ENCODE data around the gene C11orf54. TPM values are rescaled to one million over a fixed set of nuclear protein-coding genes. Genes with fewer than 3 reads are reported as not detected.

The C11orf54 gene
- total RNA-seq, 4 donors from 2014 or later, result 23.4 to 43.1 (median 37.1) TPM

- peaks cover 0 to 97% (median 35%) of the 10 kb centered on the region in 3 donors for H3K36me3 ChIP-seq
- H3K27me3 ChIP-seq, result no peaks in the 10 kb centered on the region
- TF ChIP-seq POLR2A (IDR thresholded peaks at IDR 0.05), result no peak
- TF ChIP-seq CTCF (IDR thresholded peaks at IDR 0.05), result no peak
- no peak for TF ChIP-seq EP300 (IDR thresholded peaks at IDR 0.05)
- peaks cover 0 to 3% (median 0%) of the 10 kb centered on the region in 4 donors for H3K4me1 ChIP-seq
- H3K9me3 ChIP-seq, result no peaks in the 10 kb centered on the region
- H3K27ac ChIP-seq, result no peak overlapping the region
- WGBS, 2 donors, result 83 to 90% methylated on average over 6 of the region's 6 CpGs
- no peak overlapping the region for H3K4me3 ChIP-seq
- no peak for DNase-seq (ENCODE audit: low spot score in 2 of 2)
These were observed 55.2 kb downstream of the C11orf54 start for GRCh38 chr11:93796441-93797231.

GRCh38 chr11:93801366-93801765 lies 59.9 kb downstream of the C11orf54 start:
- H3K9me3 ChIP-seq, result no peaks in the 10 kb centered on the region
- H3K36me3 ChIP-seq, result peaks cover 0 to 94% (median 33%) of the 10 kb centered on the region in 3 donors
- H3K27me3 ChIP-seq, result no peaks in the 10 kb centered on the region
- H3K4me1 ChIP-seq, result no peaks in the 10 kb centered on the region
- 76 to 81% methylated on average over 2 of the region's 2 CpGs for WGBS, 2 donors
- no peak overlapping the region for H3K27ac ChIP-seq
- DNase-seq (ENCODE audit: low spot score in 2 of 2), result no peak
- TF ChIP-seq EP300 (IDR thresholded peaks at IDR 0.05) (no peak), CTCF (IDR thresholded peaks at IDR 0.05) (no peak), POLR2A (IDR thresholded peaks at IDR 0.05) (no peak)
- no peak overlapping the region for H3K4me3 ChIP-seq

- Histone ChIP-seq H3K27me3 (no peaks in the 10 kb centered on the region), H3K9me3 (no peaks in the 10 kb centered on the region), H3K36me3 (peaks cover 0 to 94% (median 18%) of the 10 kb centered on the region in 3 donors), H3K4me3 (no peak overlapping the region), H3K4me1 (no peaks in the 10 kb centered on the region), H3K27ac (no peak overlapping the region)
- TF ChIP-seq POLR2A (IDR thresholded peaks at IDR 0.05) (no peak), CTCF (IDR thresholded peaks at IDR 0.05) (no peak), EP300 (IDR thresholded peaks at IDR 0.05) (no peak)
- WGBS, 2 donors, result 96 to 98% methylated on average over 2 of the region's 2 CpGs
- DNase-seq (ENCODE audit: low spot score in 2 of 2), result no peak
These were observed 63.4 kb downstream of the C11orf54 start for GRCh38 chr11:93804879-93805278.

- Histone ChIP-seq H3K27ac (no peak overlapping the region), H3K4me3 (no peak overlapping the region), H3K9me3 (no peaks in the 10 kb centered on the region), H3K36me3 (peaks cover 0 to 95% (median 33%) of the 10 kb centered on the region in 3 donors), H3K27me3 (no peaks in the 10 kb centered on the region), H3K4me1 (no peaks in the 10 kb centered on the region)
- TF ChIP-seq EP300 (IDR thresholded peaks at IDR 0.05), result no peak
- no peak for TF ChIP-seq CTCF (IDR thresholded peaks at IDR 0.05)
- 92 to 96% methylated on average over 3 of the region's 3 CpGs for WGBS, 2 donors
- DNase-seq (ENCODE audit: low spot score in 2 of 2), result no peak
These were observed 66.5 kb downstream of the C11orf54 start for GRCh38 chr11:93807980-93808379.

GRCh38 chr11:93813974-93814373 lies 72.5 kb downstream of the C11orf54 start:
- Histone ChIP-seq H3K27me3 (no peaks in the 10 kb centered on the region), H3K4me3 (no peak overlapping the region), H3K36me3 (peaks cover 0 to 86% (median 25%) of the 10 kb centered on the region in 3 donors), H3K27ac (no peak overlapping the region), H3K9me3 (no peaks in the 10 kb centered on the region), H3K4me1 (no peaks in the 10 kb centered on the region)
- DNase-seq (ENCODE audit: low spot score in 2 of 2), result no peak
- no peak for TF ChIP-seq EP300 (IDR thresholded peaks at IDR 0.05)
- TF ChIP-seq POLR2A (IDR thresholded peaks at IDR 0.05), result no peak
- no peak for TF ChIP-seq CTCF (IDR thresholded peaks at IDR 0.05)
- 95 to 97% methylated on average over 5 of the region's 5 CpGs for WGBS, 2 donors

Measured in tibial nerve (tissue), 4 donors.